PC-3 (cell line): ENCODE results near the gene CRAMP1. TPM values are rescaled to one million over a fixed set of nuclear protein-coding genes. Genes with fewer than 3 reads are reported as not detected.

ENCODE experiments used
- ATAC-seq: fragments of 200-7000 bp; cut with Tn5 transposase; 2 replicates; pipeline ENCODE4 v1.9.1; 2020; ENCODE audit warnings: mild to moderate bottlenecking, moderate library complexity
- BruUV-seq: library from RNA; stranded (reverse); fragments of 400-500 nt; replicated peaks from 2 replicates; lab custom pipeline; 2021; lab: Mats Ljungman, UMichigan
- CTCF ChIA-PET: fragments of 300-600 bp; sonication (Branson Sonifier 250); formaldehyde crosslinking; loops from one replicate; lab custom pipeline; 2022; ENCODE audit warnings: antibody characterized with exemption; lab: Charles Lee
- POLR2A ChIA-PET: fragments of 300-600 bp; sonication (Branson Sonifier 250); formaldehyde crosslinking; loops from one replicate; lab custom pipeline; 2022; ENCODE audit warnings: antibody characterized with exemption; ENCODE audit not compliant: unreplicated experiment; lab: Charles Lee
- DNase-seq: peaks from one replicate; pipeline ENCODE4 v3.0.0-alpha.2; 2015
- H2AFZ ChIP-seq: fragments of 300-600 bp; sonication (generic); 2 replicates; pipeline ENCODE4 v1.6.0; 2016; ENCODE audit warnings: antibody characterized with exemption, low read length
- H3F3A ChIP-seq: fragments of 300-600 bp; sonication (generic); one replicate; pipeline ENCODE4 v1.6.0; 2017; ENCODE audit warnings: antibody characterized with exemption, low read length, control low read depth, mild to moderate bottlenecking; ENCODE audit not compliant: unreplicated experiment
- H3K27ac ChIP-seq: fragments of 300-600 bp; sonication (generic); 2 replicates; pipeline ENCODE4 v1.5.1; 2016; ENCODE audit warnings: mild to moderate bottlenecking, low read length
- H3K27me3 ChIP-seq: fragments of 300-600 bp; sonication (generic); 2 replicates; pipeline ENCODE4 v1.6.1; 2016; ENCODE audit warnings: low read length, mixed read lengths
- H3K36me3 ChIP-seq: fragments of 300-600 bp; sonication (generic); 2 replicates; pipeline ENCODE4 v1.6.1; 2016; ENCODE audit warnings: low read depth, mixed run types, low read length, mixed read lengths
- H3K4me1 ChIP-seq: fragments of 300-600 bp; sonication (generic); 2 replicates; pipeline ENCODE4 v1.5.1; 2016; ENCODE audit warnings: low read length; ENCODE audit not compliant: insufficient read depth
- H3K4me2 ChIP-seq: fragments of 300-600 bp; sonication (generic); 2 replicates; pipeline ENCODE4 v1.6.0; 2016; ENCODE audit warnings: low read length
- H3K4me3 ChIP-seq: fragments of 300-600 bp; sonication (generic); 2 replicates; pipeline ENCODE4 v1.5.1; 2016; ENCODE audit warnings: mild to moderate bottlenecking, low read length, mixed read lengths
- H3K79me2 ChIP-seq: fragments of 300-600 bp; sonication (generic); 2 replicates; pipeline ENCODE4 v1.6.1; 2017; ENCODE audit warnings: low read length, mixed read lengths
- H3K9ac ChIP-seq: fragments of 300-600 bp; sonication (generic); 2 replicates; pipeline ENCODE4 v1.6.0; 2016; ENCODE audit warnings: mild to moderate bottlenecking, low read length
- H3K9me2 ChIP-seq: fragments of 300-600 bp; sonication (generic); replicated peaks from 2 replicates; pipeline ENCODE4 v1.6.1; 2016; ENCODE audit warnings: mixed run types, low read length, mixed read lengths
- H3K9me3 ChIP-seq: fragments of 300-600 bp; sonication (generic); 2 replicates; pipeline ENCODE4 v1.6.1; 2016; ENCODE audit warnings: low read length, mixed read lengths
- H4K20me1 ChIP-seq: fragments of 300-600 bp; sonication (generic); 2 replicates; pipeline ENCODE4 v1.6.1; 2016; ENCODE audit warnings: low read length, mixed read lengths
- EZH2 ChIP-seq: fragments of 300-600 bp; sonication (generic); IDR thresholded peaks from one replicate; pipeline ENCODE4 v1.6.1; 2017; ENCODE audit warnings: antibody characterized with exemption, mild to moderate bottlenecking, low read length; ENCODE audit not compliant: unreplicated experiment
- EZH2phosphoT487 ChIP-seq: fragments of 300-600 bp; sonication (generic); IDR thresholded peaks from 2 replicates; pipeline ENCODE4 v1.6.1; 2018; ENCODE audit warnings: mild to moderate bottlenecking, antibody characterized with exemption, low read length, borderline replicate concordance
- intact Hi-C: fragments of 100-400 bp; cut with micrococcal nuclease; formaldehyde crosslinking; loops from 2 replicates; pipeline ENCODE4 v1.9.0; 2023
- total RNA-seq: library from RNA; depleted of rRNA; stranded (reverse); fragments of >200 nt; gene quantifications from 2 replicates; pipeline ENCODE4 v1.2.3, GENCODE V29; 2014
- TF ChIP-seq, protein P1 (sequence below): fragments of 300-600 bp; sonication (generic); conservative IDR thresholded peaks from 2 replicates; pipeline ENCODE4 v1.5.1; 2017; ENCODE audit warnings: antibody characterized with exemption, low read depth, mild to moderate bottlenecking, low read length

CRAMP1 gene
- total RNA-seq, 1 experiment from 2014 or later: 8.5 TPM

DNA sequence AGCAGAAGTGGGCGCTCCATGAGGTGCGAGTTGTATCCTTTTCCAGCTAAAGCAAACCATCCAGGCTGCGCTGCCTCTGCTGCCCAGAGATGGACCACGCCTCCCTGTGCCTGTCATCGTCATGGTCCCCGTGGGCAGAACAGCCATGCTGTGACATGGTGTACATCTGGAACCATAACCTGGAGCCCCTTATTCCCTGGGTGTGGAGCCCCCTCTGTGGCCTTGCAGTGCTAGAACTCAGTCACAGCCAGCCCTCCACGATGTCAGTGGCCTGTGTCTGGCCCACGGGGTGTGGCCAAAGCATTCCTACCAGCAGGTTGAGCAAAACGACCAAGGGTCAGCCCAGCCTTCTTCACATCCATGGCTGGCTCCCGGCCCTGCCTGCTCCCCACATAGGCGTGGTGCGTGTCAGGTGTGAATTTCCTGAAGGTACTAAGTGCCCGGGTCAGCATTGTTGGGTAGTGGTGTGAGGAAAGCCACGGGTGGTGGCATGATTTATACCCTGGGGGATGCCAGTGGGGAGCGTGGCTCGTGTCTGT, 43.2 kb downstream of the CRAMP1 start:
- ChIA-PET POLR2A (no interaction called here), CTCF (no interaction called here)
- H3K4me1 ChIP-seq: no peaks in the 10 kb centered on the region
- H3K4me3 ChIP-seq: no peak overlapping the region
- DNase-seq (no peak), ATAC-seq (no peak)
- H3K9ac ChIP-seq: no peak overlapping the region
- 0 out of 2 replicates have a peak, but pooled peaks cover 5% of the 10 kb centered on the region for H4K20me1 ChIP-seq
- H3K27me3 ChIP-seq: no peaks in the 10 kb centered on the region
- no peaks in the 10 kb centered on the region for H3K9me3 ChIP-seq
- no peaks in the 10 kb centered on the region for H3K9me2 ChIP-seq
- no peak overlapping the region for H2AFZ ChIP-seq
- H3K27ac ChIP-seq: no peak overlapping the region
- H3K4me2 ChIP-seq: no peak overlapping the region
- H3F3A ChIP-seq: peaks cover 12% of the 10 kb centered on the region
- peaks cover 19% of the 10 kb centered on the region; the same call in 1 of the 2 replicates for H3K36me3 ChIP-seq
- TF ChIP-seq, protein P1, sequence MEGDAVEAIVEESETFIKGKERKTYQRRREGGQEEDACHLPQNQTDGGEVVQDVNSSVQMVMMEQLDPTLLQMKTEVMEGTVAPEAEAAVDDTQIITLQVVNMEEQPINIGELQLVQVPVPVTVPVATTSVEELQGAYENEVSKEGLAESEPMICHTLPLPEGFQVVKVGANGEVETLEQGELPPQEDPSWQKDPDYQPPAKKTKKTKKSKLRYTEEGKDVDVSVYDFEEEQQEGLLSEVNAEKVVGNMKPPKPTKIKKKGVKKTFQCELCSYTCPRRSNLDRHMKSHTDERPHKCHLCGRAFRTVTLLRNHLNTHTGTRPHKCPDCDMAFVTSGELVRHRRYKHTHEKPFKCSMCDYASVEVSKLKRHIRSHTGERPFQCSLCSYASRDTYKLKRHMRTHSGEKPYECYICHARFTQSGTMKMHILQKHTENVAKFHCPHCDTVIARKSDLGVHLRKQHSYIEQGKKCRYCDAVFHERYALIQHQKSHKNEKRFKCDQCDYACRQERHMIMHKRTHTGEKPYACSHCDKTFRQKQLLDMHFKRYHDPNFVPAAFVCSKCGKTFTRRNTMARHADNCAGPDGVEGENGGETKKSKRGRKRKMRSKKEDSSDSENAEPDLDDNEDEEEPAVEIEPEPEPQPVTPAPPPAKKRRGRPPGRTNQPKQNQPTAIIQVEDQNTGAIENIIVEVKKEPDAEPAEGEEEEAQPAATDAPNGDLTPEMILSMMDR: no peak
- TF ChIP-seq EZH2 (no peak), EZH2phosphoT487 (no peak)
- no peaks in the 10 kb centered on the region for H3K79me2 ChIP-seq
- no TSS peak for BruUV-seq
- intact Hi-C loops: no loop called here

DNA sequence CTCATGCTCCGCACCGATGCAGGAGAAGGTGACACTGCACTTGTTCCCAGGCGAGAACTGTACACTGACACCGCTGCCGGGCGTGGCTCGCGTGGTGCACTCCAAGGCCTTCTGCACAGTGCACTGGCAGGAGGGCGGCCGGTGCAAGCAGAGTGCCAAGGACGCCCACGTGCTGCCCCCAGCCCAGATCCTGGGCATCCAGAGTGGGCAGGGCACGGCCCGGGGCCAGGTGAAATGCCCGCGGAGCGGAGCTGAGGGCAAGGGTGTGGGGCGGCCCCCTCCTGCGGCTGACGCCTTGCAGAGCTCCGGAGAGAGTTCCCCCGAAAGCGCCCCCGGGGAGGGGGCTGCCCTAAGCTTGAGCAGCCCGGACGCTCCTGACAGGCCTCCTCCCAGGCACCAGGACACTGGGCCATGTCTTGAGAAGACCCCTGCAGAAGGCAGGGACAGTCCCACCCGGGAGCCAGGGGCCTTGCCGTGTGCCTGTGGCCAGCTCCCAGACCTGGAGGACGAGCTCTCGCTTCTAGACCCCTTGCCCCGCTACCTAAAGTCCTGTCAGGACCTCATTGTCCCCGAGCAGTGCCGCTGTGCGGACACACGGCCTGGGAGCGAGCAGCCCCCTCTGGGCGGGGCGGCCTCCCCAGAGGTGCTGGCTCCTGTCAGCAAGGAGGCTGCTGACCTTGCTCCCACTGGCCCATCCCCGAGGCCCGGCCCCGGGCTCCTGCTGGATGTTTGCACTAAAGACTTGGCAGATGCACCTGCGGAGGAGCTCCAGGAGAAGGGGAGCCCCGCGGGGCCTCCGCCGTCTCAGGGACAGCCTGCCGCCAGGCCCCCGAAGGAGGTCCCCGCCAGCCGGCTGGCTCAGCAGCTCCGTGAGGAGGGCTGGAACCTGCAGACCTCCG, 44.0 kb downstream of the CRAMP1 start:
- ATAC-seq (no peak), DNase-seq (no peak)
- TF ChIP-seq, protein P1: no peak
- no peak for TF ChIP-seq EZH2
- TF ChIP-seq EZH2phosphoT487: no peak
- no peaks in the 10 kb centered on the region for H3K27me3 ChIP-seq
- no peaks in the 10 kb centered on the region for H3K9me2 ChIP-seq
- no peaks in the 10 kb centered on the region for H3K79me2 ChIP-seq
- no peak overlapping the region for H2AFZ ChIP-seq
- ChIA-PET POLR2A (no interaction called here), CTCF (no interaction called here)
- intact Hi-C loops: no loop called here
- no peak overlapping the region for H3K4me2 ChIP-seq
- no peak overlapping the region for H3K27ac ChIP-seq
- no TSS peak for BruUV-seq
- peaks cover 11% of the 10 kb centered on the region; the same call in 1 of the 2 replicates for H3K36me3 ChIP-seq
- H3K9ac ChIP-seq: no peak overlapping the region
- H3K4me1 ChIP-seq: no peaks in the 10 kb centered on the region
- H4K20me1 ChIP-seq: 0 out of 2 replicates have a peak, but pooled peaks cover 5% of the 10 kb centered on the region
- H3K9me3 ChIP-seq: no peaks in the 10 kb centered on the region
- no peak overlapping the region for H3K4me3 ChIP-seq
- H3F3A ChIP-seq: peaks cover 7% of the 10 kb centered on the region
